GM19238 (cell line): Measurements from ENCODE around the gene ITPR1.

Experiments used
- DNase-seq: peaks from one replicate; pipeline ENCODE4 v3.0.0; 2011; ENCODE audit warnings: low spot score; ENCODE audit not compliant: insufficient read length

The ITPR1 gene

GRCh38 chr3:4529876-4530588 is 36.9 kb downstream of the ITPR1 start:
- DNase-seq, result no peak

GRCh38 chr3:4531478-4532025 is 38.4 kb downstream of the ITPR1 start:
- no peak for DNase-seq

GRCh38 chr3:4532535-4533112 is 39.5 kb downstream of the ITPR1 start:
- no peak for DNase-seq

- DNase-seq, result no peak
These were observed 40.6 kb downstream of the ITPR1 start for GRCh38 chr3:4533489-4534443.

GRCh38 chr3:4534906-4535305 is 41.8 kb downstream of the ITPR1 start:
- no peak for DNase-seq

GRCh38 chr3:4536260-4536659 is 43.1 kb downstream of the ITPR1 start:
- DNase-seq, result no peak

- no peak for DNase-seq
These were observed 47.1 kb downstream of the ITPR1 start for GRCh38 chr3:4540267-4540666.

- no peak for DNase-seq
These were observed 50.0 kb downstream of the ITPR1 start for GRCh38 chr3:4543110-4543509.

- DNase-seq, result no peak
These were observed 53.4 kb downstream of the ITPR1 start for GRCh38 chr3:4546346-4547178.

- no peak for DNase-seq
These were observed 54.7 kb downstream of the ITPR1 start for GRCh38 chr3:4547799-4548198.

- no peak for DNase-seq
These were observed 55.2 kb downstream of the ITPR1 start for GRCh38 chr3:4548356-4548755.

- no peak for DNase-seq
These were observed 55.6 kb downstream of the ITPR1 start for GRCh38 chr3:4548780-4549179.

GRCh38 chr3:4549896-4550295 is 56.7 kb downstream of the ITPR1 start:
- no peak for DNase-seq

GRCh38 chr3:4551051-4551711 is 58.0 kb downstream of the ITPR1 start:
- no peak for DNase-seq

- no peak for DNase-seq
These were observed 58.8 kb downstream of the ITPR1 start for GRCh38 chr3:4551794-4552442.

GRCh38 chr3:4552811-4553210 is 59.7 kb downstream of the ITPR1 start:
- no peak for DNase-seq

- DNase-seq, result no peak
These were observed 68.5 kb downstream of the ITPR1 start for GRCh38 chr3:4561661-4562060.

GRCh38 chr3:4562595-4562994 is 69.4 kb downstream of the ITPR1 start:
- DNase-seq, result no peak

- DNase-seq, result no peak
These were observed 71.1 kb downstream of the ITPR1 start for GRCh38 chr3:4564270-4564669.
